HG03558 (cell line): Measurements from ENCODE around the gene C5orf47.
"Not testable (repeated sequence)": the region's sequence is repeated elsewhere in the genome, so short reads cannot be mapped to it uniquely, and the experiment has no call there.

Experiments used
- ATAC-seq: cut with Tn5 transposase; IDR thresholded peaks from one replicate; pipeline ENCODE4 v1.9.1; 2021; ENCODE audit warnings: moderate number of reproducible peaks; ENCODE audit not compliant: unreplicated experiment; ENCODE audit errors: extremely low read depth

C5orf47 gene

DNA sequence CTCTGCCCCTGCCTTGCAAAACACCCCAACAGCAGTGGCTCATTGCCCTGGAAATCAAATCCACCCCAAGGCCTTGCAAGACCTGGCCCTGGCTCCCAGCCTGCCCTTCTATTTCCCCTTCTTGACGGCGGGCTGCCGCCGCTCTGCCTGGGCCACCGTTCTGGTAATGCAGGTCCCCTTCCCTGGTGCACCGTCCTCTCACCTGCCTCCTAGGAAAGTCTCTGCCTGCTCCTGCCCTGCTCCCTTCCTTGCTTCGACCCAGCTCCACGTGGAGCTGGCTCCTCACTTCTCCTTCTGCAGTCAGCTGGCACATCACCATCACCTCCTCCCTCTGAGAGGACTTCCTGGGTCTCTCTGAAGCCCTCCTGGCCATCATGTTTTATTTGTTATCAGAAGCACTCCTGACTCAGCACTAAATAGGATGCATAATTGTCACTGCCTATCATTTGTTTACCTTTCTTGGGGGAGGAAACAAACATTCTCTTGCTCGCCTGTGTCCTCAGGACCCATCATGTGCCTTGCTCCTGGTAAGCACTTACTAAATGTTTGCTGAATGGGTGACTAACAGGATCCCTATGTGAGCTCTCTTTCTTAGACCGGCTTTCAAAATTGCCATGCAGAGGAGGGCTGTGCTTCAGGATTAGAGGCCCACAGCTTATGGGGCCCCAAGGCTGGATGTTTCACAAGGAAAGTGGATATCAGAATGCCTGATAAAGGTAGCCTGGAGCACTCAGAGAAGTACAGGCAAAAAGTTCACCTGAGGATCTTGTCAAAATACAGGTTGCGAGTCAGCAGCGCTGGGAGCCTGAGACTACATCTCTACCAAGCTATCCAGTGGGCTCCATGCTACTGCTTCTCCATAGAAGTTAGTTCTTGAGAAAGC is 19.6 kb upstream of the C5orf47 start:
- ATAC-seq = no peak

DNA sequence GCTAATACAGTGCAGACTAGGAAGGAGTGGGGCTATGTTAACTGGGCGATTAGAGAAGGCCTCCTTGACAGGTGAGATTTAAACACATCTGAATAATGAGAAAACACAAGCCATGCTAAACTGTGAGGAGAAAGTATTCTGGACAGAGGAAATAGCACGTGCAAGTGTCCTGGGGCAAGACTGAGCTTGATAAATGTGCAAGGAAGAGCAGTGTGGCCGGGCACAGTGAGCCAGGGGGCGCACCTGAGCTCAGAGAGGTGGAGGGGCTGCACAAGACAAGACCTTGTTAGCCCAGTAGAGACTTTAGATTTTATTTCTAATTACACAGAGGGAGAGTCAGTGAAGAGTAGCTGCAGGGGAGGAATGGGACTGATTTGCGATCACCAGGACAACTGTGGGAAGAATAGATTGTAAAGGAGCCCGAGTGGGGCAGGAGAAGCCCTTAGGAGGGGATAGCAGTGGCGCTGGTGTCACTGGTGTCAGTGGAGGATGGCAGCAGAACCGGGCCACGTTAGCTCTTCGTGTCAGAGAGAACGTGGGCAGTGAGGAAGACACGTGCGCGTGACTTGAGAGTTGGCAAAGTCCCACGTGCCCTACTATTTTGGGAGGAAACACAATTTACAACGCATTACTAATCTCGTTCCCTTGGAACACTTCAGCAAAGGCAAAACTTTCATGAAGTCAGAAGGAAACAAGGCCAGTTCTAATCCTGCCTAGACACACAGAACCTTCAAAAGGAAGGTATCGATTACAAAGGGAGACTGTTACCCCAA is 17.9 kb upstream of the C5orf47 start:
- no peak for ATAC-seq

DNA sequence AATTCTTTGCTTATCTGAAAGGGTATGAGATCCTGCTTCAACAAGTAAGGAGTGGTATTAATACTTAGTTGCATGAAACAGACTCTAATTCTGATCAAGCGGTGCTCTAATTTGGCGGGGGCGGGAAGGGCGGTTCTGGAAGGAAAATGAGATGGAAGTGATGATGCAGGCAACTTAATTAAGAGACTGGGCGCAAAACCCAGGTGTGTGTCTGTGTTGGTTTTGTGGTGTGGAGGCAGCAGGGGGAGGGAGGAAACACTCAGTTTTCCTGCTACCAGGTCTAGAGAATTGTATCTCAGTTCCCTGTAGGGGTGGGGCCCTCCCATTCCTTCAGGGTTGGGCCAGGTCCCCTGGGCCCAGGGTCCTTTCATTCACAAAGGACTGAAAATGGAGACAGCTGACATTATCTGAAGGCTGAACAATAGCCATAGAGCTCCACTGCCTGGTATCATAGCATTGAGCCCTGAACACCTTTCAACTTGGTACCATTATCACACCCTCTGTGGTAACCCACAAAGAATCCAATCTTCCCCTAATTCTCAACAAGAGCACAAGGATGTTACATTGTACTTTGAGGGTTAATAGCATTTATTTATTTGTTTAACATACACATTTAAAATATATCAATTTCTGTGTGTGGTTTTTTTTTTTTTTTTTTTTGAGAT is 17.2 kb upstream of the C5orf47 start:
- ATAC-seq = no peak

DNA sequence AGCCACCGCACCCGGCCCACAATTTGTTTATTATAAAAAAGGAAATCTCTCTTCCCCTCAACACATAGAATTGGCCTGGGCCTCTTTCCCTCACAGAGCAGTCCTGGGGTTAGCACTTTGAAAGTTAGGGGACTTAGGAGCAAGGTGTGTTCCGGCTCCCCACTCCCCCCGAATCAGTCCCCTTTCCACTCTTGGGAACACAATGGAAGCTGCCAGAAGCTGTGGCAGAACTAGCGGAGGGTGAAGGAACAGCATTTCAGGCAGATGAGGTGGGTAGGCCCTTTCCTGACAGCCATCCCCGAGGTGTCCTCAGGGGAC is 16.4 kb upstream of the C5orf47 start:
- ATAC-seq = no peak

DNA sequence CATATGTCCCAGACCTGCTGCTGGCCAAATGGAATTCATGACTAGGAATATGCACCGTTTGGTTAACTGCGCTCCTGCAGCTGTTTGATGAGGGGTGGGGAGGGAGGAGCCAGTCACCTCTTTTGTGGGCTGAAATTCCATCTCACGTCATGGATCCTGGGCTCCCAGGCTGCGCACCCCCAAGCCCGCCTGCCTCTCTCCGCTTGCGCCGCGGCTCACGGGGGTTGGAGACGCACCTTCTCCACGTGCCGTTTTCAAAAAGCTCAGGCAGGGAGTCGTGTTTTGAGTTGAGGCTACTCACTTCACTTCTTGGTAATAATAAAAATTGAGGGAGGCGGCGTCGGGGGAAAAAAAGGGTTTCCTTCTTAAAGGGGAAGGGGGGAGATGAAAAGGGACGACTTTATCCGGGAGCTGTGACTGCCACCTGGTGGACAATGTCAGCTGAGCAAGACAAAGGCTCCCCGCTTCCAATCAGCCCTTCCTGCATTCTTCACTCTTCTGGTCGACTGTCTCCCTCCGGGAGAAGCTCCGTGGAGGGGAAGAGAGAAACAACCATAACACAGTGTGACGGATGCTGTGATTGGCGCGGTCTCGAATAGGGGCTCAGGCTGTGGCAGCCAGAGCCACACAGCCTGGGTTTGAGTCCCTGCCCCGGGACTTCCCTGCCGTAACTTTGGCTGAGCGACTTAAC is 15.9 kb upstream of the C5orf47 start:
- ATAC-seq = no peak

DNA sequence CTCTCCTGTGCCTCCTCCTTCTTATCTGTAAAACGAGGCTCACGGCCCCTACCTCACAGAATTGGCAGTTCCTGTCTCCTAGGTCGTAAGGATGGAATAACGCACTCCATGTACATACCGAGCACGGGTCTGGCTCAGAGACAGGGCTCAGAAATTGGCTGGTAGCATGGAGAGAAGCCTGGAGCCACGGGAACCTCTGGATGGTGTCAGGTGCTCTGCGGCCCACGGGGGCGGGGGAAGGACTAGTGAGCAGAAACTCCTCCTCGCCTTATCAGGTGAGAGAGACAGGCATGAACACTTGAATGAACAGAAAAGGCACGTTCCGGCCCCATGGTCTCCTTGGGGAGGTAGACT is 15.4 kb upstream of the C5orf47 start:
- no peak for ATAC-seq

DNA sequence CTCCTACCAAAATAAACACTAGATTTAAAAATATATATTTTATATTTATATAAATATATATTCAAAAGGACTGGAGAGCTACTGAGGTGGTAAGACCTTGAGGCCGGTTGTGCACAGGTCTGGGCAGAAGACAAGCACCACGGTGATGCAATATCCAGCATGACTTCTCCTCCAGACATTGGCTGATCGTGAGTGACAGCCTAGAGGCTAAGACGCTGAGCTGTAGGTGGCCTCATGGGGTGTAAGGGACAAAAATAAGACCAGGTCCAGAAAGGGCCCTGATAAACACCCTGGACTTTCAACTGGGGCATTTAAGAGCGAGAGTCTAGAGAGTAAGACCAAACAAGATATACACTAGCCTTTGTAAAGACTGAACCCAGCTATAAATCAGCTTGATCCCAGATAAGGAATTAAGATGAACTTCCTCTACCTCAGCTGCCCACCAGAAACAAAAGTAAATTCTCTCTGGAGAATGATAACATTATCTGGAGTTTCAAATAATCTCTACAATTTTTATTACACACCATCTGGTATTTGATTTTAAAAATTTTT is 14.2 kb upstream of the C5orf47 start:
- ATAC-seq = no peak

DNA sequence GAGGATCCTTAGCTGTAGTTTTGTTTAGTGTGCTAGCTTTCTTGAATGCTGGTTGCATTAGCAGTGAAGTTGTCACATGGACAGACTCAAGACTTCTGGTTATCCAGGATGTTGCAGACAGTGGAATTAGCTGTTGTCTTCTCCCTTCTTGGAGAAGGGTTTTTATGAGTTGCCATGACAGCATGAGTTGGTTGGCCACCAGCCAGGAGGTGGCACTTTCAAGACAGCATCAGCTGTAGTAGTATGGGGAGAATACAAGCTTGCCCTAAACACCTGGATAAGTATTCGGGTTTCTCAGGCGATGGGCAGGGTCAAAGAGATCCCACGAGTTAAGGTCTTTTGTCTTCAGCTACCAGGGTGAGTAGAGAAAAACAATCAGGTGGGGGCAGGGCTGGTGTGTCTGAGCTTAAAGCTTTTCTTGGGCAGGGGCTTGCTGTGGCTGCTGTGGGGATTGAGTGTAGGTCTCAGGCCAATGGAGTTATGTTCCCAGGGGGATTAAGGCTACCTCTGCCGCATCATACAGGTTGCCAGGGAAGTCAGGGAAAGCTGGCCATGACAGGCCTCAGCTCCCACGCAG is 7.7 kb upstream of the C5orf47 start:
- no peak for ATAC-seq

DNA sequence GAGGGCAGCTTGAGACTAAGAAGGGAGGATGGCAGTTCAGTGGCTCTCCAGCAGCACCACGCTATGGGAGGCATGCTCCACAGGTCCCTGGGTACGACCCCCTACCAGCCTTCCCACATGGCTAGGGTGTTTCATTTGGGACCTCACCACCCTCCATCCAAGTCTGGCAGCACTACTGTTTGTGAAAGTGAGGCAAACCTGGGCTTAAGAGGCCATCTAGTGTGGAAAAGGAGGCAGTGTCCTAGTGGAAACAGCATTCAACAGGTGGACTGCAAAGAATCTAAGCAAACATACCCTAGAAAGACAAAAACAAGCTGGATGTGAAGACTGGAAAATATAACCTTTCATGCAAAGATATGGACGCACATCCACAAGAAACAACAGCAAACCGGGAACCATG is 4.8 kb upstream of the C5orf47 start:
- no peak for ATAC-seq

DNA sequence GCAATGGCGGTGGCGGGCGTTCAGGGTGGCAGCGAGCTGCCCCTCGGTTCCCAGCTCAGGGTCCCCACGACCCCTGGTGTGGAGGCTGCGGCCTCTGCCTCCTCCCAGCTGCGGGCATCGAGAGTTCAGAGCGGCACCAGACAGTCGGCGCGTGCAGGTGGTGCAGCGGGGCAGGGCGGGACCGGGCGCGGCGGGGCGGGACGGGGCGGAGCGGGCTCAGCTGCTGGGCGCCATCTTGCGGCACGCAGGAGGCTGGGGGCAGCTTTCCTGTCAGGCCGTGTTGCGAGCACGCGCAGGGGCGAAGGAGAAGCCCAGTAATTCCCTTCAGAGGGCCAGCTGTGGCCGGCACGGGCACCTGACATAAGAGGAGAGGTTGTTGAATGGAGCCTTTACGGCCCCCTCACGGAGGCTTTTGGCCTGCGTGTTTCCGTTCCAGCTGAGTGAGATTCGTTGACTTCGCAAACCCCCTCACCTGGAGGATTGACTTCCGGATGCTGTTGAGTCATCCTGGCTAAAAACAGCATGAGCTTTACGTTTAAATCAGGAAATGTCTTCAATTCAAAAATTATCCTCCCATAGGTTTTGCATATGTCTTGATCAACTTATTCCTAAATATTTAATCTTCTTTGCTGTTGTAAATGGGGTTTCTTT is 587 bp downstream of the C5orf47 start:
- no peak for ATAC-seq

DNA sequence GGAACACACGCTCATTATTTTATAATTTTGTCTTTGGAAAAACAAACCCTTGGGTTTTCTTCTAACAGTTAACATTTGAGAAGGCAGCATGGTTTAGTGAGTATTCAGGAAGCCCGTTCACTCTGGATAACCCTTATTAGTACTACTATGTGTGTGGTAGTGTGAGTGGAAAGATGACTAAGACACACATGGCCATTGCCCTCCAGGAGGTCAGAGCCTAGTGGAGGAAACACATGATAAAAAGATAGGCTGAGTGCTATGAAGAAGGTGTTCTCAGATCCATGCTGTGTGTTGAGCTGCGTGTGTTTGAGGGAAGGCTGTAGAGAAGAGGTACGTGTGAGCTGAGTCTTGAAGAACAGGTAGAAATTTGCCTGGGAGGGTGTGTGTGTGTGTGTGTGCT is 8.4 kb downstream of the C5orf47 start:
- no peak for ATAC-seq

DNA sequence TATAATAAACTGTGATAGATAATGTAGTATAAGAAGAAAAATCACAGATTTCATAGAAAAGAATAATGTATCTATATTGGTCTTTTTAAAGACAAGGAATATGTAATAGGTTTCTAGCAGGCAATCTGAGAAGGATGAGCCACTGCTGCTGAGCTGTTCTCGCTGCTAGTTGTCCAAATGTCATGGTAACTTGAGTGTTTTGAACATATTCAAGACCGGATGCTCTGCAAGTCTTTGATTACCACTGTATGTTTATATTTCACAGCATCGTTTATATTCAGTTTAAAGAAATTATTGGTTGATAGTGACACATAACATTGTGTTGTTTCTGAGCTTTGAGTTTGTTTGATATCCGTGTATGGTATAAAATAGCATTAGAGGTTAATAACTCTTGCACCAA is 9.6 kb downstream of the C5orf47 start:
- ATAC-seq = no peak

DNA sequence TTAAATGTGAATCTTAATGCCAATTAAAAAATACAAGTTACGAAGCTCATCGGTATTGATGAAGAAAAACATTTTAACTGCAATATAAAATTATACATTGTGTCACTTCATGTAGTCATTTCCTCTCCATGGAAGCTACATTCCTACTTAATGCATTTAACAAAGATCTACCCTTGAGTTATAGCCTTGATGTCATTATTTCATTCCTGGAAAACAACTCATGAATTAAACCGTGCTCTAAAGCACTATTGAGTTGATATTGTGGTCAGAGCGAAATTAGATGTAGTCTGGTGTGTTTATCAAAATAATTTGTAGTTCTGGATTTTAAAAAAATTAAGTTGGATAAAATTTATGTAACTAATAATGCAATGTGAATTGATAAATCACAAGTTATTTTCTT is 11.1 kb downstream of the C5orf47 start:
- no peak for ATAC-seq

DNA sequence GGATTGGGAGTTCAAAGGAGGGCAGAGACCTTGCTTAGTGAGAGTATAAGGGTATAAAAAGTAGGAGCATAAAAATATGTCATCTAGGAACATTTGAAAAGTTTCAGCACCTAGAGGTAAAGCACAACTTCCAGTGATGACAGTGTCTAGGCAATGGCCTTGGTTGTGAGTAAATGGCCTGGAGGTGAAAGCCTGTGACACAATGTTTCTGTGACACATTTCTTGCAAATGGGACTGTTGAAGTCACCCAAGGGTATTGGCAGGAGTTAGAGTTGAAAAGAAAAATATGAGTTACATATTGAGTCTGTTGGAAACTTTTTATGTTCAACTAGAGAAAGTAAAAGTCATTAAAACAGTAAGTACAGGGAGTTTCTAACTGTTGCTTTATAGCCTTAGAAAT is 14.8 kb downstream of the C5orf47 start:
- ATAC-seq = no peak

DNA sequence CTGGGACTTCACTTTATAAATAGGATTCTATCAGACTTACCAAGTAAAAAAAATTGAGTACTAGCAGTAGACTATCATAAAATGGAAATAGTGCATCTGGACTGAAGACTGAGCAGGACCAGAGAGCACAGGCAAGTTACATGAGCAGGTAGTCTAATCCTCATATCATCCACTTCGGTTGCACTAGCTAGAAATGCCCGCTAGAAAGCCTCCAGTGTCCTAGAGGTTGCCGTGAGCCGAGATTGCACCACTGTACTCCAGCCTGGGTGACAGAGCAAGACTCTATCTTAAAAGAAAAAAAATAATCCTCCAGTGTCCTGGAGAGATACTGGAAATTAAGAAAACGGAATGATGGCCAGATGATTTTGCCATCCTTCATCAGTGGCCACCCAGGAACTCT is 20.0 kb downstream of the C5orf47 start:
- no peak for ATAC-seq

DNA sequence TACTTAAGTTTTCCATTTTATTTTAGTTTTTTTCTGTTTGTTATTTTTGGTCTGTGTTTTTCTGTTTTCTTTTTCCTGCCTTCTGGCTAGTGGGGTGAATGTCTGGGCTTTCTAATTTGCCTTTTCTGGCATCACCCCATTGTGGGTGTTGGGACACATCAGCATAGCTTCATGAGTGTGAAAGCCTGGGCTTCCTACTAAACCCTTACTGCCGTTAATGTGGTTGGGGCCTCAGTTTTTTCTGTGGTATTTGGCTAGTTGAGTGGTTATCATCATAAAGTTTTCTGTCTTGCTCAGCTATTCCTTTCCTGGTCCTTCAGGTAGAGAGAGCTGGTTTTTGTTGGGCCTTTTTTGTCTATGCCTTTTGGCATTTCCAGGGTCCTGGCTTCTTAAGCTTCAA is 21.4 kb downstream of the C5orf47 start:
- no peak for ATAC-seq

DNA sequence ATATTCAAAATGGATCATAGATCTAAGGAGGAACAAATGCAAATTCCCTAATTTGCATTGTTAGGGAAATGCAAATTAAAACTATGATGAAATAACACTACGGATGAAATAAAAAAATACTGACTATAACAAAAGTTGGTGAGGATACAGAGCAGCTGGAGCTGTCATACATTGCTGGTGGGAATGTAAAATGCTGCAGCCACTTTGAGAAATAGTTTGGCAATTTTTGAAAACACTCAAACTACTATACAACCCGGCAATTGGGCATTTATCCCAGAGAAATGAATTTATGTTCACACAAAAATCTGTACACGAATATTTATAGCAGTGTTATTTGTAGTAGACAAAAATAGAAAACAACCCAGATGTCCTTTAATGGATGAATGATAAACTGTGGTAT is 22.5 kb downstream of the C5orf47 start:
- ATAC-seq = no peak

DNA sequence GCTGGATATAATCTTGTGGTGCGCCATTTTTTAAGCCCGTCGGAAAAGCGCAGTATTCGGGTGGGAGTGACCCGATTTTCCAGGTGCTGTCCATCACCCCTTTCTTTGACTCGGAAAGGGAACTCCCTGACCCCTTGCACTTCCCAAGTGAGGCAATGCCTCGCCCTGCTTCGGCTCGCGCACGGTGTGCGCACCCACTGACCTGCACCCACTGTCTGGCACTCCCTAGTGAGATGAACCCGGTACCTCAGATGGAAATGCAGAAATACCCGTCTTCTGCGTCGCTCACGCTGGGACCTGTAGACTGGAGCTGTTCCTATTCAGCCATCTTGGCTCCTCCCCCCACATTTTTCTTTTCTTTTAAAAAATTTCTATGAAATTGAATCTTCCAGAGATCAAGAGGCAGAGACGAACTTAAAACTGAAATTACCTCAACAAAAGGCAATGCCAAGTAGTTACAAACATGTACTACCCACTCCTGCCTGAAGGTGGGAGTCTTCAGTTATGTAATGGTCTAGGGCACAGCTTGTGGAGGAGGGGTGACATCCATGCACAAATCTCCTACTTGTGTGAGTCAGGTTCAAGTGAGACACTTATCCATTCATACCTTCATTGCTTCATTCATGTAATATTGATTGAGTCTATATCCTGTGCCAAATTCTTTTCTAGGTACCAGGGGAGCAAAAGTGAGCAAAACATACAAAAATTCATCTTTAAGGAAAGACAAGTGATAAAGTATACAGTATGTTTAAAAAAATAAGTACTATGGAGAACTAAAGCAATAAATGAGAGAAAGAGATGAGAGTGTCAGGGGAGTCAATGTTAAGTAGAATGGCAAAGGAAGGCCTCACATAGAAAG is 31.3 kb downstream of the C5orf47 start:
- not testable (repeated sequence) for ATAC-seq

DNA sequence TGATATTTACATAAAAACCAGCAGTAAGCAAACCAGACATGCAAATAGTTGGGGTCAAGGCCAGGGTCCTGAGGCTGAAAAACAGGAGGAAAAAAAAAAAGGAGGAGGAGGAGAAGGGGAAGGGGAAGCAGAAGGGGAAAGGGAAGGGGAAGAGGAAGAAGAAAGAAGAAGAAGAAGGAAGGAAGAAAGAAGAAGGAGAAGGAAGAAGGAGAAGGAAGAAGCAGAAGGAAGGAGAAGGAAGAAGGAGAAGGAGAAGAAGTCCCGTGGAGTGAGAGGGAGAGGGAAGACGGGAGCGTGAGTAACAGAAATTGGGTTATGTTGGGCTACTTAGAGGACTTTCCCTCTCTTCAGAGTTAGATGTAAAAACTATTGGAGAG is 31.9 kb downstream of the C5orf47 start:
- no peak for ATAC-seq
